SW480 (cell line): Measurements from ENCODE around the gene RAB15.

Experiments used
- DNase-seq: peaks from one replicate; pipeline ENCODE4 v3.0.0-alpha.2; 2016; ENCODE audit warnings: low spot score

The RAB15 gene

GRCh38 chr14:64971943-64972791 is at the start of gene RAB15:
Gene RAB15, minus strand, starts transcription at chr14:64972336. Its CDS starts 260 bp downstream, at chr14:64972076.
- DNase-seq, result peak; percentile 14

- DNase-seq, result peak; percentile 82
These were observed 47.9 kb upstream of the RAB15 start for GRCh38 chr14:65019944-65020566.

DNA sequence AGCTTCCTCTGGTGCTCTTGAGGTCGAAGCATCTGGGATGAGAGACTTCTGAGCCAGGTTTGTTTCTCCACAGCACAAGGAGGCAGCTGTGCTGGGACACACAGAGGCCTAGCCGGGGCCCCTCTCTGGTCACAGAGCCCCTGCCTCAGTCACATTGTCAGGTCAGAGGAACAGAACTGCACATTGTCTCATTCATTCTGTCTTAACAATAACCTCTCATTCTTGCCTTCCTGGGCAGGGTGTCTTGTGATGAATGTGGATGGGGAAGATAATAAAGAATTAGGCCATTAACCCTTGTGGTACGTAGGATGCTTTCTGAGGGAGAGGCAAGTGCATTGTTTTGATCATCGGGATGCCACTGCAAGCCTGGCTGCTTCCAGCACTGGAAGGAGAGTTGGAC is 44.3 kb upstream of the RAB15 start:
- DNase-seq, result no peak

GRCh38 chr14:65015391-65015790 is 43.3 kb upstream of the RAB15 start:
- DNase-seq, result no peak

DNA sequence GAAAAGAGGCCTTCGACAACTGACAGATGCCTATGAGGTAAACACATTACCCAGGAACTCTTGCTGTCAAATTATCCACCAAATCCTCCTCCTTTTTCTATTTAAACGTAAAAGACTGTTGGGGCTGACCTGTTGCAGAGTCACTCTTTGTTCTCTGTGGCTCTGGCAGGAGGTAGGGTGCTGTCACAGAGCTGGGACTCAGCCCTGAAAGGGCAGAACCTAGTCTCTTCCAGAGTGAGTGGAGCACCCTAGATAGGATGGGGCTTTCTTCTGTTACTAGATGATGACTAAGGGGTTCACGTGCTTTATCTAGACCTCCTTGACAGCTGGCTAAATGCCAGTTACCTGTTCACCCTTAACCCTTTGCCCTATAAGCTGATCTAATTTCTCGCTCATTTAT is 40.2 kb upstream of the RAB15 start:
- DNase-seq, result no peak

DNA sequence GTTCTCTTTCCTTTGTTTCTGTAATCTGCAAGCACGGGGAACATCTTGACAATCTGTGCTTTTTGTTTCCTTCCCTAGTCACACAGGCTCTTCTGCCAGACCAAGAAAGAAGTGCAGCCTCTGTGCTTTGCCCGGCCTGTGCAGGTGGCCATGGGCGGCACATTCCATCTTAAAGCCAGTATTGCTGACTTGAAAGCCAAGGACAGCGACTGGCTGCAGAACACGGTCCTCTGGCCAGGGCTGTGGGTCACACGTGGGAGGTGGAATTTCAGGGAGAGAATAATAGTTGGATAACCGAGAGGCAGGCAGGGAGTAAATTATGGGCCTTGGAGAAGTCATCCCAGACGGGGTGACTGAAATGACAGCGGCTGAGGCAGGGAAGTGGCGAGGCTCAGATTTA is 39.4 kb upstream of the RAB15 start:
- DNase-seq, result no peak

DNA sequence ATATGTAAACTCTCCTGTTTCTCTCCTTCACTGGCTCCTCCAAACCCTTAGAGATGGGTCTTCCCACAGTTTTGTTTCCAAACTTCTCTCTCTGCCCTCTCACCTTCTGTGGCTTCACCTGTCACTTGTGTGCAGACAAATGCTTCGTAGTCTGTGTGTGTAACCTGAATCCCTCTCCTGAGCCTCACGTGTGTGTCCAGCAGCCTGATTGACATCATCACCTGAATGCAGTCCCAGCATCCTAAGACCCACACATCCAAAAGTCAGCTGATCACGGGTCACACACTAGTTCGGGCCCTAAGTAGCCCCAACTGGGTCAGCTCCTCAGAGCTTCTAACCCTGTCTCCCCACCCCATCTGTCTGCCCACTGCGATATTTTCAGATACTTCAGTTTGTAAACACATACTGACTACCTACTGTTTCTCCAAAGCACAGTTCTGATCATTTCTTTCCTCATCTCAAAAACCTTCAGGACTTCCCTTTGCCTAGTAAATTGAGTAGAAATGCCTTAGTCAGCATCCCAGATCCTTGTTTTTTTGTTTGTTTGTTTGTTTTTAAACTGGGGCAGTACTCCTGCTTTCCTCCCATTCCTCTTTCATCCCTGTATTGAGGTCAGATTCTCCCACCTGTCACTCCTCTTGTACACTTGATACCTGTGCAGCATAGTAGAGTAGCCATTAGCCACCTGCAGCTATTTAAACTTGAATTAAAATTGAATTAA is 38.2 kb upstream of the RAB15 start:
- no peak for DNase-seq

GRCh38 chr14:65007202-65007601 is 35.1 kb upstream of the RAB15 start:
- DNase-seq, result no peak

GRCh38 chr14:65006261-65006721 is 34.2 kb upstream of the RAB15 start:
- DNase-seq, result peak; percentile 21

- no peak for DNase-seq
These were observed 31.3 kb upstream of the RAB15 start for GRCh38 chr14:65003394-65003793.

DNA sequence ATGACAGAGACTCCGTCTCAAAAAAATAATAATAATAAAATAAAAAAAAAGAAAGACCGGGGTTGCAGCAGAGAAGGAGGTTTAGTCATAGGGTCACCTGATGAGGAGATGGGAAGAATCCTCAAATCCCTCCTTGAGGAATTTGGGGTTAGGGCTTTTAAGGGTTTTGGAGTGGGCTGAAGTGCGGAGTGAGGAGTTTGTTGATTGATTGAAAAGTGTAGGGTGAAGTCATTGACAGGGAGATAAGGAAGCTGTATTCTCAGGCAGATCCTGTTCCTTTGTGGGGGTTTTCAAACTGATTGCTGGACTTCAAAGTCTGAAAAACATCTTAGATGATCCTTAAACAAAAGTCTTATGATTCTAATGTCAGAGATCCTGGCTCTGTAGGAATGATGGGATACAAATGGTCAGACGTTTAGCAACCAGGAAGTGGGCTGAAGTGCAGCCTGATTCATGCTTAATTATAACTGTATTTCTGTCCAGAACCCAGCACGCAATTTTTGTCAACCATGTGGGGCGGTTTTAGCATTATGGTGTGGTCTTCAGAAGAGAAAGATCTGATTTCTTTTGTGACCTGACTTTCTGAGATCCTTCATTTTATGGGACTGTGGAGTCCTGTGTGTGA is 30.6 kb upstream of the RAB15 start:
- no peak for DNase-seq

DNA sequence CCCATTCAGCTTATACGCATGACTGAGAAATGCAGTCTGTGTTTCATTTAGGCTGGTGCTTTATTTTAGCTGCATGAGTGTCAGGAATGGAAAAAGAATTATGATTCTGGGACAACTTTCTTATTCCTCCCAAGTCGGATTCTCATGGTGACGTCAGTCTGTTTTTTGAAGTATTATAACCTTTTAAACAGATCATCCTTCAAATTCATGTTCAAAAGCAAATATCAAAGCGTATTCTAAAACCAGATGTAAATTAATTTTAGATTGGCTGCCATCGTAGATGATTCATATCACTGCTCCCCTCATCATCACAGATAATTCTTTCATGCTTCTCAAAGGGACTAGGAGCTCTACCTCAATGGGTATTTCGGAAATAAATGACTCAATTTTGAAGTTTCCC is 29.6 kb upstream of the RAB15 start:
- DNase-seq, result no peak

- no peak for DNase-seq
These were observed 28.9 kb upstream of the RAB15 start for GRCh38 chr14:65000898-65001591.

DNA sequence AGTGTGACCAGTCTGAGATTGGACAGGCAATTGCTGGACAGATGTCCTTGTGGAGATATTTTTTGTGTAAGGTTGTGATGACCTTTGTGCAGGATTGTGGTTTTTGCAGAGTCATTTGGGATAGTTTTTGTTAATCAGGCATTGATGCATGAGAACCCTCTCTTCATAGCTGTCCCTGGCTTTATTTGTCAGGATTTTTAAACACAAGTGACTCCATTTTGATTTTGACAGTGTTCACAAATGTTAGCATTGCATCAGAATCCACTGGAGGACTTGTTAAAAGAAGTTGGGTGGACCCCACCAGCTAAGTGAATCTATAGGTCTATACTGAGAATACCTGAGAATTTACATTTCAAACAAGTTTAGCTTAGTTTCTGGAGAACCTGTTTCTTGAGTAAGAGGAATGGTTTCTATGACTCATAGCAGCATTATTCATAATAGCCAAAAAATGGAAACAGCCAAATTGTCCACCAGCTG is 26.4 kb upstream of the RAB15 start:
- DNase-seq, result no peak

GRCh38 chr14:64997108-64997794 is 25.1 kb upstream of the RAB15 start:
- no peak for DNase-seq

- no peak for DNase-seq
These were observed 23.2 kb upstream of the RAB15 start for GRCh38 chr14:64995291-64995690.

GRCh38 chr14:64994540-64994939 is 22.4 kb upstream of the RAB15 start:
- no peak for DNase-seq

- no peak for DNase-seq
These were observed 21.3 kb upstream of the RAB15 start for GRCh38 chr14:64993266-64993930.

DNA sequence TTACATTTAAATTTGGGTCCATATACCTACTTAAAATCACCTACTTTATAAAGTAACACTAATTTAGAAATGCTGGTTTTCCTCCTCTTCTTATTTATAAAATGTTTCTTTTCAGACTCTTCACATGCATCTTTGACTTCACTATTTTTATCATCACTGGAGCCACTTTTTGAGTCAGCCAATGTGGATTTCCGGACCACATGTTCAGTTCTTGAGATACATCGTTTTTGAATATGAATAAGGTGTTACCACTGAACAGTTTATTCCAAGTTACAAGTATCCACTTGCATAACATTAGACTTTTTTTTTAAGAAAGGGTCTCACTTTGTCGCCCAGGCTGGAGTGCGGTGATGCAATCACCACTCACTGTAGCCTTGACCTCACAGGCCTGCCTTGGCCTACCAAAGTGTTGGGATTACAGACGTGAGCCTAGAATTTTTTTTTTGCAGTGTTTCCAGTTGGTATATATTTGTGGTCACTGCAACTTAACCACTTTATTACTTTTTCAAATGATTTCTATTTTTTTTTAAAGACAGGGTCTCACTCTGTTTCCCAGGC is 20.3 kb upstream of the RAB15 start:
- DNase-seq, result no peak

DNA sequence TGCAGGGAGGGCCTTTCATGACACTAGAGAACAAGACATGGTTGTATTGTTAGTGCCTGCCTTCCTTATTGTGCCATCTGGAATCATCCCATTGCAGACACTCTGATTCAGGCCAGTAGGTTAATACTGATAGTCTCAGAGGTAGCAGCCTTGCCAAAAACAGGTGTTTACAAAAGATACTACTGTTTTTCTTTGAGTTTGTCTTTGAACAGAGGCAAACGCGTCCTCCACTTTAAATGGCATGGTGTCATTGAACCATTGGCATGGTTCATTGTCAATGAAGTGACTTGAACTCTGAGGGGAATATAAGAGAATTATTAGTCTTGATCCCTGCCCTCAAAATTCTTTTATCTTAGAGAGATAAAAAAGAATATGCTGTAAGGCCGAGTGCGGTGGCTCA is 18.8 kb upstream of the RAB15 start:
- no peak for DNase-seq
